Measurements from ENCODE around the gene ATF2. TPM values are rescaled to one million over a fixed set of nuclear protein-coding genes. Genes with fewer than 3 reads are reported as not detected.

The ATF2 gene
- 10 to 100 TPM; 52.9 to 81.5 (median 59.8) TPM for total RNA-seq

- TF ChIP-seq CTCF (IDR thresholded peaks at IDR 0.05; ENCODE audit: low read depth) = no peak
Measured at GRCh38 chr2:175167792-175168563, at the start of gene ATF2. Gene ATF2, minus strand, starts transcription at chr2:175168203. Its CDS starts 31,760 bp downstream, at chr2:175136443.

GRCh38 chr2:175207741-175208438, 39.9 kb upstream of the ATF2 start:
- no peak for TF ChIP-seq CTCF (IDR thresholded peaks at IDR 0.05; ENCODE audit: low read depth)

GRCh38 chr2:175206866-175207265, 38.9 kb upstream of the ATF2 start:
- TF ChIP-seq CTCF (IDR thresholded peaks at IDR 0.05; ENCODE audit: low read depth) = no peak

GRCh38 chr2:175205523-175205922, 37.5 kb upstream of the ATF2 start:
- no peak for TF ChIP-seq CTCF (IDR thresholded peaks at IDR 0.05; ENCODE audit: low read depth)

- TF ChIP-seq CTCF (IDR thresholded peaks at IDR 0.05; ENCODE audit: low read depth) = no peak
Measured at GRCh38 chr2:175203621-175204496, 35.9 kb upstream of the ATF2 start.

- no peak for TF ChIP-seq CTCF (IDR thresholded peaks at IDR 0.05; ENCODE audit: low read depth)
Measured at GRCh38 chr2:175195012-175195411, 27.0 kb upstream of the ATF2 start.
